Neural cell (in vitro differentiated cells): Measurements from ENCODE around the gene TNS3.

ENCODE experiments used
- EP300 ChIP-seq: fragments of 450-650 bp; conservative IDR thresholded peaks from 2 replicates; pipeline ENCODE4 v1.6.1; 2014; ENCODE audit warnings: antibody characterized with exemption, mild to moderate bottlenecking, moderate library complexity; ENCODE audit not compliant: poor library complexity, severe bottlenecking
- EZH2 ChIP-seq: fragments of 200-600, 300-800 bp; shearing (Covaris generic), sonication (generic); IDR thresholded peaks from 2 replicates; pipeline ENCODE4 v1.6.1; 2014; ENCODE audit warnings: antibody characterized with exemption, low read length, borderline replicate concordance, mild to moderate bottlenecking; ENCODE audit not compliant: insufficient read depth, poor library complexity, severe bottlenecking
- MXI1 ChIP-seq: fragments of 450-650 bp; conservative IDR thresholded peaks from 2 replicates; pipeline ENCODE4 v1.6.1; 2014; ENCODE audit warnings: antibody characterized with exemption, mild to moderate bottlenecking; ENCODE audit not compliant: poor library complexity, severe bottlenecking
- POLR2AphosphoS5 ChIP-seq: IDR thresholded peaks from 2 replicates; pipeline ENCODE4 v1.6.1; 2012
- SMC3 ChIP-seq: fragments of 450-650 bp; conservative IDR thresholded peaks from 2 replicates; pipeline ENCODE4 v1.6.1; 2014; ENCODE audit warnings: antibody characterized with exemption, mild to moderate bottlenecking, moderate library complexity; ENCODE audit not compliant: poor library complexity
- TAF1 ChIP-seq: IDR thresholded peaks from 2 replicates; pipeline ENCODE4 v1.6.1; 2012; ENCODE audit warnings: low read depth
- TF ChIP-seq, protein P1 (sequence below): fragments of 450-650 bp; IDR thresholded peaks from 2 replicates; pipeline ENCODE4 v1.5.1; 2014; ENCODE audit warnings: antibody characterized with exemption, mild to moderate bottlenecking, moderate library complexity; ENCODE audit not compliant: poor library complexity, severe bottlenecking
- TF ChIP-seq, protein P2 (sequence below): IDR thresholded peaks from 2 replicates; pipeline ENCODE4 v1.6.1; 2012; ENCODE audit warnings: borderline replicate concordance

GRCh38 chr7:47526466-47526865 is 55.4 kb downstream of the TNS3 start:
- TF ChIP-seq, protein P1, sequence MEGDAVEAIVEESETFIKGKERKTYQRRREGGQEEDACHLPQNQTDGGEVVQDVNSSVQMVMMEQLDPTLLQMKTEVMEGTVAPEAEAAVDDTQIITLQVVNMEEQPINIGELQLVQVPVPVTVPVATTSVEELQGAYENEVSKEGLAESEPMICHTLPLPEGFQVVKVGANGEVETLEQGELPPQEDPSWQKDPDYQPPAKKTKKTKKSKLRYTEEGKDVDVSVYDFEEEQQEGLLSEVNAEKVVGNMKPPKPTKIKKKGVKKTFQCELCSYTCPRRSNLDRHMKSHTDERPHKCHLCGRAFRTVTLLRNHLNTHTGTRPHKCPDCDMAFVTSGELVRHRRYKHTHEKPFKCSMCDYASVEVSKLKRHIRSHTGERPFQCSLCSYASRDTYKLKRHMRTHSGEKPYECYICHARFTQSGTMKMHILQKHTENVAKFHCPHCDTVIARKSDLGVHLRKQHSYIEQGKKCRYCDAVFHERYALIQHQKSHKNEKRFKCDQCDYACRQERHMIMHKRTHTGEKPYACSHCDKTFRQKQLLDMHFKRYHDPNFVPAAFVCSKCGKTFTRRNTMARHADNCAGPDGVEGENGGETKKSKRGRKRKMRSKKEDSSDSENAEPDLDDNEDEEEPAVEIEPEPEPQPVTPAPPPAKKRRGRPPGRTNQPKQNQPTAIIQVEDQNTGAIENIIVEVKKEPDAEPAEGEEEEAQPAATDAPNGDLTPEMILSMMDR = no peak
- TF ChIP-seq MXI1 (no peak), EP300 (no peak), SMC3 (no peak), TAF1 (no peak), EZH2 (no peak), POLR2AphosphoS5 (no peak)
- TF ChIP-seq, protein P2, sequence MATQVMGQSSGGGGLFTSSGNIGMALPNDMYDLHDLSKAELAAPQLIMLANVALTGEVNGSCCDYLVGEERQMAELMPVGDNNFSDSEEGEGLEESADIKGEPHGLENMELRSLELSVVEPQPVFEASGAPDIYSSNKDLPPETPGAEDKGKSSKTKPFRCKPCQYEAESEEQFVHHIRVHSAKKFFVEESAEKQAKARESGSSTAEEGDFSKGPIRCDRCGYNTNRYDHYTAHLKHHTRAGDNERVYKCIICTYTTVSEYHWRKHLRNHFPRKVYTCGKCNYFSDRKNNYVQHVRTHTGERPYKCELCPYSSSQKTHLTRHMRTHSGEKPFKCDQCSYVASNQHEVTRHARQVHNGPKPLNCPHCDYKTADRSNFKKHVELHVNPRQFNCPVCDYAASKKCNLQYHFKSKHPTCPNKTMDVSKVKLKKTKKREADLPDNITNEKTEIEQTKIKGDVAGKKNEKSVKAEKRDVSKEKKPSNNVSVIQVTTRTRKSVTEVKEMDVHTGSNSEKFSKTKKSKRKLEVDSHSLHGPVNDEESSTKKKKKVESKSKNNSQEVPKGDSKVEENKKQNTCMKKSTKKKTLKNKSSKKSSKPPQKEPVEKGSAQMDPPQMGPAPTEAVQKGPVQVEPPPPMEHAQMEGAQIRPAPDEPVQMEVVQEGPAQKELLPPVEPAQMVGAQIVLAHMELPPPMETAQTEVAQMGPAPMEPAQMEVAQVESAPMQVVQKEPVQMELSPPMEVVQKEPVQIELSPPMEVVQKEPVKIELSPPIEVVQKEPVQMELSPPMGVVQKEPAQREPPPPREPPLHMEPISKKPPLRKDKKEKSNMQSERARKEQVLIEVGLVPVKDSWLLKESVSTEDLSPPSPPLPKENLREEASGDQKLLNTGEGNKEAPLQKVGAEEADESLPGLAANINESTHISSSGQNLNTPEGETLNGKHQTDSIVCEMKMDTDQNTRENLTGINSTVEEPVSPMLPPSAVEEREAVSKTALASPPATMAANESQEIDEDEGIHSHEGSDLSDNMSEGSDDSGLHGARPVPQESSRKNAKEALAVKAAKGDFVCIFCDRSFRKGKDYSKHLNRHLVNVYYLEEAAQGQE = no peak
